Lower leg skin (tissue), 3 donors: ENCODE measurements around the gene LRRC75B.

Experiments
- POLR2A ChIP-seq, 2 donors: fragments of 450-650 bp; IDR thresholded peaks; one replicate each; pipeline ENCODE4 v1.6.1; 2016 to 2017; ENCODE audit warnings: antibody characterized with exemption in 2 of 2, mild to moderate bottlenecking in 1 of 2, moderate library complexity in 1 of 2
- TF ChIP-seq, protein P1 (sequence below), 3 donors: fragments of 450-650 bp; IDR thresholded peaks; one replicate each; pipeline ENCODE4 v1.5.1; 2016; ENCODE audit warnings: antibody characterized with exemption in 3 of 3, mild to moderate bottlenecking in 3 of 3, moderate library complexity in 2 of 3

DNA sequence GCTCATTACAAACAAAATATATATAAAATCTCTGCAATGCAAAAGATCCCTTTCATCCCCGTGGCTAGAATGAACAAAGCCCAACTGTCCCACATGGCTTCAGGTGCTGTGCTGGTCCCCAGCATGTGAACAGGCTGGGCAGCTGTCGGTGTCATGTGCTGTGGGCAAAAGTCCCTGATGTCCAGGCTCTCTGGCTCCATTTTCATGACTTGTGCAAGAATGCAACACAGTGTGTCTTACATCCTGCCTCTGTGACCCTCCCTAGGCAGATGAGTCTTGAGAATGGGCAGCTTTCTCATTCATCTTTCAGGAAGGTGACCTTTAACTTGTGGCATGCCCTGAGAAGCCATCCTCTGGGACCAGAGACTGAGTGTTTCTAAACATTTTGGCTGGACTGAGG, 52.4 kb downstream of the LRRC75B start:
- TF ChIP-seq, protein P1, sequence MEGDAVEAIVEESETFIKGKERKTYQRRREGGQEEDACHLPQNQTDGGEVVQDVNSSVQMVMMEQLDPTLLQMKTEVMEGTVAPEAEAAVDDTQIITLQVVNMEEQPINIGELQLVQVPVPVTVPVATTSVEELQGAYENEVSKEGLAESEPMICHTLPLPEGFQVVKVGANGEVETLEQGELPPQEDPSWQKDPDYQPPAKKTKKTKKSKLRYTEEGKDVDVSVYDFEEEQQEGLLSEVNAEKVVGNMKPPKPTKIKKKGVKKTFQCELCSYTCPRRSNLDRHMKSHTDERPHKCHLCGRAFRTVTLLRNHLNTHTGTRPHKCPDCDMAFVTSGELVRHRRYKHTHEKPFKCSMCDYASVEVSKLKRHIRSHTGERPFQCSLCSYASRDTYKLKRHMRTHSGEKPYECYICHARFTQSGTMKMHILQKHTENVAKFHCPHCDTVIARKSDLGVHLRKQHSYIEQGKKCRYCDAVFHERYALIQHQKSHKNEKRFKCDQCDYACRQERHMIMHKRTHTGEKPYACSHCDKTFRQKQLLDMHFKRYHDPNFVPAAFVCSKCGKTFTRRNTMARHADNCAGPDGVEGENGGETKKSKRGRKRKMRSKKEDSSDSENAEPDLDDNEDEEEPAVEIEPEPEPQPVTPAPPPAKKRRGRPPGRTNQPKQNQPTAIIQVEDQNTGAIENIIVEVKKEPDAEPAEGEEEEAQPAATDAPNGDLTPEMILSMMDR (IDR thresholded peaks at IDR 0.05) = no peak
- TF ChIP-seq POLR2A (IDR thresholded peaks at IDR 0.05) = no peak
